HCT116 (cell line): Measurements from ENCODE around the gene TMEM154.

ENCODE experiments used
- ELF1 ChIP-seq: IDR thresholded peaks from 2 replicates; pipeline ENCODE4 v1.6.1; 2012; ENCODE audit warnings: low read depth, borderline replicate concordance
- EZH2 ChIP-seq: fragments of 200-600 bp; sonication (generic); IDR thresholded peaks from 2 replicates; pipeline ENCODE4 v1.6.1; 2017; ENCODE audit warnings: antibody characterized with exemption, mixed run types
- POLR2A ChIP-seq: IDR thresholded peaks from 2 replicates; pipeline ENCODE4 v1.7.0; 2011; ENCODE audit warnings: borderline replicate concordance; ENCODE audit not compliant: insufficient read depth, insufficient read length; ENCODE audit errors: extremely low read depth
- ZFX ChIP-seq: fragments of 450-650 bp; IDR thresholded peaks from 2 replicates; pipeline ENCODE4 v1.6.1; 2017
- TF ChIP-seq, protein P1 (sequence below): IDR thresholded peaks from 2 replicates; pipeline ENCODE4 v1.6.1; 2012; ENCODE audit warnings: low read depth
- TF ChIP-seq, protein P2 (sequence below), 3 experiments: fragments of 200-600 bp in 1 of 3; sonication (generic) in 1 of 3; IDR thresholded peaks in 2 of 3; conservative IDR thresholded peaks in 1 of 3; 2 replicates each; pipeline ENCODE4 v1.5.1; 2012 to 2017; ENCODE audit warnings: low read depth in 2 of 3, low read length in 2 of 3, antibody characterized with exemption in 1 of 3, borderline replicate concordance in 1 of 3, control low read depth in 1 of 3, mild to moderate bottlenecking in 1 of 3, mixed read lengths in 1 of 3, mixed run types in 1 of 3, moderate library complexity in 1 of 3; ENCODE audit not compliant: insufficient read depth in 1 of 3
- TF ChIP-seq, protein P3 (sequence below): IDR thresholded peaks from 2 replicates; pipeline ENCODE4 v1.6.1; 2012

DNA sequence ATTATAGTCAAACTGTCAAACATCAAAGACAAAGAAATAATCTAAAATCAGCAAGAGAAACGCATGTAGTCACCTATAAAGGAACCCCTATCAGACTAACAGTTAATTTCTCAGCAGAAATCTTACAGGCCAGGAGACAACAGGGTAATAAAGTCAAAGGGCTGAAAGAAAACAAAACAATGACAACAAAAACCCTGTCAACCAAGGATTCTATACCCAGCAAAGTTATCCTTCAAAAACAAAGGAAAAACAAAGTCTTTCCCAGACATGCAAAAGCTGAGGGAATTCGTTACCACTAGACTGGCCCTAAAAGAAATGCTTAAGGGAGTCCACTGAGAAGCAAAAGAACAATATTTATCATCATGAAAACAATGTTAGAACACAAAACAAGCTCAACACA, 22.1 kb downstream of the TMEM154 start:
- TF ChIP-seq, protein P1, sequence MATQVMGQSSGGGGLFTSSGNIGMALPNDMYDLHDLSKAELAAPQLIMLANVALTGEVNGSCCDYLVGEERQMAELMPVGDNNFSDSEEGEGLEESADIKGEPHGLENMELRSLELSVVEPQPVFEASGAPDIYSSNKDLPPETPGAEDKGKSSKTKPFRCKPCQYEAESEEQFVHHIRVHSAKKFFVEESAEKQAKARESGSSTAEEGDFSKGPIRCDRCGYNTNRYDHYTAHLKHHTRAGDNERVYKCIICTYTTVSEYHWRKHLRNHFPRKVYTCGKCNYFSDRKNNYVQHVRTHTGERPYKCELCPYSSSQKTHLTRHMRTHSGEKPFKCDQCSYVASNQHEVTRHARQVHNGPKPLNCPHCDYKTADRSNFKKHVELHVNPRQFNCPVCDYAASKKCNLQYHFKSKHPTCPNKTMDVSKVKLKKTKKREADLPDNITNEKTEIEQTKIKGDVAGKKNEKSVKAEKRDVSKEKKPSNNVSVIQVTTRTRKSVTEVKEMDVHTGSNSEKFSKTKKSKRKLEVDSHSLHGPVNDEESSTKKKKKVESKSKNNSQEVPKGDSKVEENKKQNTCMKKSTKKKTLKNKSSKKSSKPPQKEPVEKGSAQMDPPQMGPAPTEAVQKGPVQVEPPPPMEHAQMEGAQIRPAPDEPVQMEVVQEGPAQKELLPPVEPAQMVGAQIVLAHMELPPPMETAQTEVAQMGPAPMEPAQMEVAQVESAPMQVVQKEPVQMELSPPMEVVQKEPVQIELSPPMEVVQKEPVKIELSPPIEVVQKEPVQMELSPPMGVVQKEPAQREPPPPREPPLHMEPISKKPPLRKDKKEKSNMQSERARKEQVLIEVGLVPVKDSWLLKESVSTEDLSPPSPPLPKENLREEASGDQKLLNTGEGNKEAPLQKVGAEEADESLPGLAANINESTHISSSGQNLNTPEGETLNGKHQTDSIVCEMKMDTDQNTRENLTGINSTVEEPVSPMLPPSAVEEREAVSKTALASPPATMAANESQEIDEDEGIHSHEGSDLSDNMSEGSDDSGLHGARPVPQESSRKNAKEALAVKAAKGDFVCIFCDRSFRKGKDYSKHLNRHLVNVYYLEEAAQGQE: no peak
- TF ChIP-seq ELF1 (no peak), EZH2 (no peak), ZFX (no peak), POLR2A (no peak)
- TF ChIP-seq, protein P2, sequence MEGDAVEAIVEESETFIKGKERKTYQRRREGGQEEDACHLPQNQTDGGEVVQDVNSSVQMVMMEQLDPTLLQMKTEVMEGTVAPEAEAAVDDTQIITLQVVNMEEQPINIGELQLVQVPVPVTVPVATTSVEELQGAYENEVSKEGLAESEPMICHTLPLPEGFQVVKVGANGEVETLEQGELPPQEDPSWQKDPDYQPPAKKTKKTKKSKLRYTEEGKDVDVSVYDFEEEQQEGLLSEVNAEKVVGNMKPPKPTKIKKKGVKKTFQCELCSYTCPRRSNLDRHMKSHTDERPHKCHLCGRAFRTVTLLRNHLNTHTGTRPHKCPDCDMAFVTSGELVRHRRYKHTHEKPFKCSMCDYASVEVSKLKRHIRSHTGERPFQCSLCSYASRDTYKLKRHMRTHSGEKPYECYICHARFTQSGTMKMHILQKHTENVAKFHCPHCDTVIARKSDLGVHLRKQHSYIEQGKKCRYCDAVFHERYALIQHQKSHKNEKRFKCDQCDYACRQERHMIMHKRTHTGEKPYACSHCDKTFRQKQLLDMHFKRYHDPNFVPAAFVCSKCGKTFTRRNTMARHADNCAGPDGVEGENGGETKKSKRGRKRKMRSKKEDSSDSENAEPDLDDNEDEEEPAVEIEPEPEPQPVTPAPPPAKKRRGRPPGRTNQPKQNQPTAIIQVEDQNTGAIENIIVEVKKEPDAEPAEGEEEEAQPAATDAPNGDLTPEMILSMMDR (IDR thresholded peaks at IDR 0.05 in 2 of 3, conservative IDR thresholded peaks at IDR 0.05 in 1 of 3; ENCODE audit: borderline replicate concordance in 1 of 3, insufficient read depth in 1 of 3, low read depth in 2 of 3, low read length in 2 of 3): no peak
- TF ChIP-seq, protein P3, sequence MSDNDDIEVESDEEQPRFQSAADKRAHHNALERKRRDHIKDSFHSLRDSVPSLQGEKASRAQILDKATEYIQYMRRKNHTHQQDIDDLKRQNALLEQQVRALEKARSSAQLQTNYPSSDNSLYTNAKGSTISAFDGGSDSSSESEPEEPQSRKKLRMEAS: no peak
